Smooth muscle cell (in vitro differentiated cells): Measurements from ENCODE around the gene A4GALT. TPM values are rescaled to one million over a fixed set of nuclear protein-coding genes. Genes with fewer than 3 reads are reported as not detected.

ENCODE experiments used
- DNase-seq: peaks from one replicate; lab custom pipeline; 2025; ENCODE audit not compliant: unreplicated experiment; lab: John Stamatoyannopoulos, UW
- H2AFZ ChIP-seq: fragments of 200-600 bp; sonication (generic); 2 replicates; pipeline ENCODE4 v1.6.0; 2016; ENCODE audit warnings: antibody characterized with exemption, low read depth, mild to moderate bottlenecking
- H3F3A ChIP-seq: fragments of 200-600 bp; sonication (generic); 2 replicates; pipeline ENCODE4 v1.6.0; 2017; ENCODE audit warnings: antibody characterized with exemption, low read depth
- H3K27ac ChIP-seq: fragments of 200-600 bp; sonication (generic); 2 replicates; pipeline ENCODE4 v1.5.1; 2016; ENCODE audit warnings: low read depth, mild to moderate bottlenecking
- H3K27me3 ChIP-seq: fragments of 200-600 bp; sonication (generic); 2 replicates; pipeline ENCODE4 v1.6.1; 2016; ENCODE audit warnings: low read depth, mild to moderate bottlenecking
- H3K36me3 ChIP-seq: fragments of 200-600 bp; sonication (generic); 2 replicates; pipeline ENCODE4 v1.5.1; 2016; ENCODE audit warnings: low read depth
- H3K4me1 ChIP-seq: fragments of 200-600 bp; sonication (generic); 2 replicates; pipeline ENCODE4 v1.5.1; 2016; ENCODE audit warnings: low read depth
- H3K4me2 ChIP-seq: fragments of 200-600 bp; sonication (generic); 2 replicates; pipeline ENCODE4 v1.6.0; 2016; ENCODE audit warnings: mild to moderate bottlenecking
- H3K4me3 ChIP-seq: fragments of 200-600 bp; sonication (generic); 2 replicates; pipeline ENCODE4 v1.5.1; 2016; ENCODE audit warnings: mild to moderate bottlenecking
- H3K79me2 ChIP-seq: fragments of 200-600 bp; sonication (generic); 2 replicates; pipeline ENCODE4 v1.6.0; 2016; ENCODE audit warnings: low read depth, mild to moderate bottlenecking
- H3K9ac ChIP-seq: fragments of 200-600 bp; sonication (generic); 2 replicates; pipeline ENCODE4 v1.6.0; 2016; ENCODE audit warnings: low read depth
- H3K9me3 ChIP-seq: fragments of 200-600 bp; sonication (generic); replicated peaks from 2 replicates; pipeline ENCODE4 v1.5.1; 2016; ENCODE audit warnings: low read depth
- H4K20me1 ChIP-seq: fragments of 200-600 bp; sonication (generic); 2 replicates; pipeline ENCODE4 v1.6.0; 2016; ENCODE audit warnings: low read depth
- CTCF ChIP-seq: fragments of 200-600 bp; sonication (generic); IDR thresholded peaks from 2 replicates; pipeline ENCODE4 v1.5.1; 2017; ENCODE audit warnings: borderline replicate concordance, mild to moderate bottlenecking, antibody characterized with exemption; ENCODE audit not compliant: insufficient read depth, poor library complexity, severe bottlenecking
- WGBS: methylation state at CpG from one replicate; pipeline ENCODE4 v1.1.7; 2016; ENCODE audit warnings: low lambda C conversion rate; 5-methylcytosine and 5-hydroxymethylcytosine counted together
- polyA plus RNA-seq: library from polyadenylated mRNA; unstranded; fragments of >200 nt; fragmentation: Nextera tagmentation; extraction: Ambion mirVana; gene quantifications from 2 replicates; pipeline ENCODE4 v1.2.1, GENCODE V29; 2016
- total RNA-seq: library from RNA; depleted of rRNA; stranded (reverse); fragments of >200 nt; gene quantifications from 2 replicates; pipeline ENCODE4 v1.2.3, GENCODE V29; 2014

A4GALT gene
- total and polyA plus RNA-seq, 2 experiments from 2014 or later: 0.99 to 1.6 TPM

GRCh38 chr22:42769238-42769573, 48.5 kb upstream of the A4GALT start:
- Histone ChIP-seq H3K27ac (peak overlapping the region; percentile 68), H3F3A (no peaks in the 10 kb centered on the region), H3K4me3 (no peak overlapping the region), H3K27me3 (no peaks in the 10 kb centered on the region), H2AFZ (no peak overlapping the region), H3K4me1 (no peaks in the 10 kb centered on the region), H3K4me2 (peak overlapping the region; percentile 46), H3K79me2 (no peaks in the 10 kb centered on the region), H4K20me1 (no peaks in the 10 kb centered on the region), H3K9ac (peak overlapping the region; percentile 61), H3K36me3 (no peaks in the 10 kb centered on the region), H3K9me3 (no peaks in the 10 kb centered on the region)
- DNase-seq: no peak
- WGBS: 91% methylated on average over 11 of the region's 11 CpGs
- no peak for TF ChIP-seq CTCF

- Histone ChIP-seq H3K79me2 (no peaks in the 10 kb centered on the region), H3K4me1 (no peaks in the 10 kb centered on the region), H3K27ac (no peak overlapping the region), H3K4me3 (no peak overlapping the region), H3K27me3 (no peaks in the 10 kb centered on the region), H2AFZ (no peak overlapping the region), H3K4me2 (peak overlapping the region; percentile 40), H3K36me3 (no peaks in the 10 kb centered on the region), H3F3A (no peaks in the 10 kb centered on the region), H4K20me1 (no peaks in the 10 kb centered on the region), H3K9ac (no peak overlapping the region), H3K9me3 (no peaks in the 10 kb centered on the region)
- no peak for DNase-seq
- WGBS: 71% methylated on average over 14 of the region's 22 CpGs
- TF ChIP-seq CTCF: no peak
Observed at GRCh38 chr22:42768385-42769035, 47.8 kb upstream of the A4GALT start.

- no peaks in the 10 kb centered on the region for H3K27me3 ChIP-seq
- H3F3A ChIP-seq: no peaks in the 10 kb centered on the region
- H2AFZ ChIP-seq: no peak overlapping the region
- no peaks in the 10 kb centered on the region for H4K20me1 ChIP-seq
- 71% methylated on average over 8 of the region's 8 CpGs for WGBS
- DNase-seq: no peak
- H3K4me1 ChIP-seq: no peaks in the 10 kb centered on the region
- H3K4me2 ChIP-seq: no peak overlapping the region
- H3K27ac ChIP-seq: no peak overlapping the region
- no peak overlapping the region for H3K4me3 ChIP-seq
- no peaks in the 10 kb centered on the region for H3K79me2 ChIP-seq
- no peaks in the 10 kb centered on the region for H3K9me3 ChIP-seq
- H3K9ac ChIP-seq: no peak overlapping the region
- TF ChIP-seq CTCF: no peak
- H3K36me3 ChIP-seq: no peaks in the 10 kb centered on the region
Observed at GRCh38 chr22:42766860-42767259, 46.2 kb upstream of the A4GALT start.

GRCh38 chr22:42764895-42765363, 44.3 kb upstream of the A4GALT start:
- DNase-seq: no peak
- no peak for TF ChIP-seq CTCF
- no peaks in the 10 kb centered on the region for H3F3A ChIP-seq
- H3K4me1 ChIP-seq: no peaks in the 10 kb centered on the region
- H3K36me3 ChIP-seq: no peaks in the 10 kb centered on the region
- no peaks in the 10 kb centered on the region for H4K20me1 ChIP-seq
- no peak overlapping the region for H3K27ac ChIP-seq
- 86% methylated on average over 11 of the region's 11 CpGs for WGBS
- H2AFZ ChIP-seq: no peak overlapping the region
- no peaks in the 10 kb centered on the region for H3K79me2 ChIP-seq
- no peaks in the 10 kb centered on the region for H3K9me3 ChIP-seq
- H3K4me3 ChIP-seq: no peak overlapping the region
- H3K4me2 ChIP-seq: no peak overlapping the region
- no peaks in the 10 kb centered on the region for H3K27me3 ChIP-seq
- no peak overlapping the region for H3K9ac ChIP-seq
